Stimulated activated CD8-positive, alpha-beta memory T cell treated with anti-CD3 and anti-CD28 coated beads, Interleukin-4, amount 100 ng/mL, for 1 hour (primary cell): ENCODE results near the gene CRACDL.

Experiments
- DNase-seq, 2 donors: peaks; one replicate each; pipeline ENCODE4 v3.0.0-alpha.2; 2020; ENCODE audit warnings: low read depth in 2 of 2, low spot score in 1 of 2

The CRACDL gene

GRCh38 chr2:98825404-98825803 lies 110.6 kb downstream of the CRACDL start:
- no peak for DNase-seq

- no peak for DNase-seq
These were observed 111.0 kb downstream of the CRACDL start for GRCh38 chr2:98825020-98825350.

- no peak for DNase-seq
These were observed 111.6 kb downstream of the CRACDL start for GRCh38 chr2:98824256-98825019.

- no peak for DNase-seq
These were observed 112.5 kb downstream of the CRACDL start for GRCh38 chr2:98823196-98824170.

- peak in 1 of 2 donors; percentile 18 for DNase-seq
These were observed 113.5 kb downstream of the CRACDL start for GRCh38 chr2:98822301-98823164.

- DNase-seq: no peak
These were observed 114.3 kb downstream of the CRACDL start for GRCh38 chr2:98821629-98822135.

- DNase-seq: no peak
These were observed 116.7 kb downstream of the CRACDL start for GRCh38 chr2:98819231-98819766.

GRCh38 chr2:98818164-98818563 lies 117.9 kb downstream of the CRACDL start:
- no peak for DNase-seq

- no peak for DNase-seq
These were observed 119.7 kb downstream of the CRACDL start for GRCh38 chr2:98816281-98816680.

- no peak for DNase-seq
These were observed 120.2 kb downstream of the CRACDL start for GRCh38 chr2:98815795-98816194.

- DNase-seq: no peak
These were observed 124.3 kb downstream of the CRACDL start for GRCh38 chr2:98811766-98812165.

GRCh38 chr2:98810588-98810928 lies 125.5 kb downstream of the CRACDL start:
- no peak for DNase-seq

GRCh38 chr2:98809878-98810587 lies 126.0 kb downstream of the CRACDL start:
- DNase-seq: no peak

GRCh38 chr2:98809116-98809515 lies 126.9 kb downstream of the CRACDL start:
- no peak for DNase-seq

GRCh38 chr2:98808546-98808945 lies 127.5 kb downstream of the CRACDL start:
- DNase-seq: no peak

- no peak for DNase-seq
These were observed 128.1 kb downstream of the CRACDL start for GRCh38 chr2:98807929-98808328.

GRCh38 chr2:98807221-98807620 lies 128.8 kb downstream of the CRACDL start:
- no peak for DNase-seq

- no peak for DNase-seq
These were observed 129.8 kb downstream of the CRACDL start for GRCh38 chr2:98806236-98806697.

GRCh38 chr2:98805412-98806171 lies 130.4 kb downstream of the CRACDL start:
- no peak for DNase-seq
